Endothelial cell of umbilical vein (primary cell): ENCODE results near the gene FER.

Experiments
- CTCF ChIP-seq, 2 donors: IDR thresholded peaks; 1 replicate in 1 of 2; 2 replicates in 1 of 2; pipeline ENCODE4 v1.5.1; 2011; ENCODE audit warnings: low read length in 2 of 2, mild to moderate bottlenecking in 2 of 2, moderate library complexity in 2 of 2, control low read depth in 1 of 2, inconsistent platforms in 1 of 2, low read depth in 1 of 2; ENCODE audit not compliant: insufficient read depth in 1 of 2; ENCODE audit errors: extremely low read depth in 1 of 2
- EZH2 ChIP-seq: IDR thresholded peaks from 2 replicates; pipeline ENCODE4 v1.6.1; 2012; ENCODE audit warnings: borderline replicate concordance, low read depth, mild to moderate bottlenecking, moderate library complexity, low read length, inconsistent platforms; ENCODE audit not compliant: severe bottlenecking
- FOS ChIP-seq: IDR thresholded peaks from 2 replicates; pipeline ENCODE4 v1.6.1; 2011; ENCODE audit warnings: mild to moderate bottlenecking, low read length, moderate library complexity, borderline replicate concordance; ENCODE audit not compliant: insufficient read depth
- JUN ChIP-seq: IDR thresholded peaks from 2 replicates; pipeline ENCODE4 v1.6.1; 2011; ENCODE audit warnings: borderline replicate concordance, low read depth; ENCODE audit not compliant: insufficient read length, insufficient read depth
- MAX ChIP-seq: IDR thresholded peaks from 2 replicates; pipeline ENCODE4 v1.6.1; 2011; ENCODE audit not compliant: insufficient read depth, insufficient read length
- MYC ChIP-seq: IDR thresholded peaks from one replicate; pipeline ENCODE4 v1.6.1; 2011; ENCODE audit warnings: mild to moderate bottlenecking, low read depth, low read length
- POLR2A ChIP-seq: IDR thresholded peaks from 2 replicates; pipeline ENCODE4 v1.6.1; 2012; ENCODE audit warnings: low read depth, mild to moderate bottlenecking, control low read depth, low read length
- POLR2AphosphoS5 ChIP-seq: IDR thresholded peaks from 2 replicates; pipeline ENCODE4 v1.6.1; 2012; ENCODE audit warnings: low read depth, mild to moderate bottlenecking, control low read depth, low read length, moderate library complexity; ENCODE audit not compliant: insufficient read depth

- peak; percentile 98 for TF ChIP-seq POLR2AphosphoS5
- no peak for TF ChIP-seq CTCF (IDR thresholded peaks at IDR 0.05; ENCODE audit: extremely low read depth in 1 of 2, insufficient read depth in 1 of 2, low read depth in 1 of 2, low read length in 2 of 2)
- TF ChIP-seq POLR2A: peak; percentile 98
- no peak for TF ChIP-seq EZH2
- TF ChIP-seq MAX: peak; percentile 78
- TF ChIP-seq JUN: no peak
- no peak for TF ChIP-seq MYC
- TF ChIP-seq FOS: no peak
These were observed 867 bp downstream of the FER start for GRCh38 chr5:108748401-108749127.
